Vagina (tissue), 2 donors: ENCODE measurements around the gene CYP4V2. TPM values are rescaled to one million over a fixed set of nuclear protein-coding genes. Genes with fewer than 3 reads are reported as not detected.

Source experiments
- DNase-seq, 2 donors: peaks; one replicate each; pipeline ENCODE4 v3.0.0-alpha.2; 2017; ENCODE audit errors: extremely low spot score in 2 of 2
- H3K27ac ChIP-seq: fragments of 200-600 bp; sonication (generic); one replicate; pipeline ENCODE4 v1.5.1; 2019
- H3K27me3 ChIP-seq: fragments of 200-600 bp; sonication (generic); one replicate; pipeline ENCODE4 v1.5.1; 2019
- H3K36me3 ChIP-seq, 2 donors: fragments of 200-600 bp; sonication (generic); one replicate each; pipeline ENCODE4 v1.5.1; 2017 to 2019
- H3K4me1 ChIP-seq: fragments of 200-600 bp; sonication (generic); one replicate; pipeline ENCODE4 v1.5.1; 2019
- H3K4me3 ChIP-seq, 2 donors: fragments of 200-600 bp; sonication (generic); 1 replicate in 1 of 2; 2 replicates in 1 of 2; pipeline ENCODE4 v1.5.1; 2016 to 2019
- H3K9me3 ChIP-seq: fragments of 200-600 bp; sonication (generic); one replicate; pipeline ENCODE4 v1.5.1; 2019
- CTCF ChIP-seq, 3 experiments: fragments of 450-650 bp in 2 of 3; fragments of 200-600 bp in 1 of 3; sonication (generic) in 1 of 3; IDR thresholded peaks; one replicate each; pipeline ENCODE4 v1.5.1; 2017 to 2019; ENCODE audit warnings: antibody characterized with exemption in 3 of 3, mild to moderate bottlenecking in 2 of 3, moderate library complexity in 2 of 3
- POLR2A ChIP-seq, 2 donors: fragments of 450-650 bp; IDR thresholded peaks; one replicate each; pipeline ENCODE4 v1.6.1; 2017; ENCODE audit warnings: antibody characterized with exemption in 2 of 2, mild to moderate bottlenecking in 2 of 2, moderate library complexity in 2 of 2
- POLR2AphosphoS5 ChIP-seq, 2 donors: sonication (generic); formaldehyde crosslinking; IDR thresholded peaks; one replicate each; pipeline ENCODE4 v1.9.0; 2017; ENCODE audit warnings: antibody characterized with exemption in 2 of 2, mild to moderate bottlenecking in 2 of 2, low read depth in 1 of 2; ENCODE audit not compliant: insufficient read depth in 1 of 2
- intact Hi-C: fragments of 100-400 bp; cut with DNase I; formaldehyde crosslinking; loops from one replicate; pipeline ENCODE4 v1.15.1; 2023
- total RNA-seq: library from RNA; depleted of rRNA; stranded (reverse); fragments of >200 nt; gene quantifications from one replicate; pipeline ENCODE4 v1.2.3, GENCODE V29; 2016

Gene CYP4V2
- total RNA-seq, 1 donor from 2014 or later = 18.2 TPM

- no peak overlapping the region for H3K27ac ChIP-seq
- H3K4me3 ChIP-seq = no peak overlapping the region
- intact Hi-C loops = no loop called here
- TF ChIP-seq CTCF (IDR thresholded peaks at IDR 0.05) (no peak), POLR2A (IDR thresholded peaks at IDR 0.05) (no peak), POLR2AphosphoS5 (IDR thresholded peaks at IDR 0.05; ENCODE audit: insufficient read depth in 1 of 2, low read depth in 1 of 2) (no peak)
- H3K27me3 ChIP-seq = no peaks in the 10 kb centered on the region
- no peaks in the 10 kb centered on the region for H3K9me3 ChIP-seq
- H3K4me1 ChIP-seq = no peaks in the 10 kb centered on the region
- H3K36me3 ChIP-seq = no peaks in the 10 kb centered on the region
- no peak for DNase-seq
These were observed 26.4 kb downstream of the CYP4V2 start for GRCh38 chr4:186217733-186218293.

GRCh38 chr4:186221624-186222023, 30.3 kb downstream of the CYP4V2 start:
- Histone ChIP-seq H3K4me3 (no peak overlapping the region), H3K27ac (no peak overlapping the region), H3K9me3 (no peaks in the 10 kb centered on the region), H3K4me1 (no peaks in the 10 kb centered on the region), H3K36me3 (no peaks in the 10 kb centered on the region), H3K27me3 (no peaks in the 10 kb centered on the region)
- no peak for TF ChIP-seq POLR2A (IDR thresholded peaks at IDR 0.05)
- no peak for TF ChIP-seq POLR2AphosphoS5 (IDR thresholded peaks at IDR 0.05; ENCODE audit: insufficient read depth in 1 of 2, low read depth in 1 of 2)
- TF ChIP-seq CTCF (IDR thresholded peaks at IDR 0.05) = no peak
- no peak for DNase-seq
- intact Hi-C loops = no loop called here

GRCh38 chr4:186225848-186226247, 34.5 kb downstream of the CYP4V2 start:
- Histone ChIP-seq H3K4me3 (no peak overlapping the region), H3K36me3 (no peaks in the 10 kb centered on the region), H3K4me1 (peaks cover 10% of the 10 kb centered on the region), H3K27ac (no peak overlapping the region), H3K9me3 (no peaks in the 10 kb centered on the region), H3K27me3 (no peaks in the 10 kb centered on the region)
- intact Hi-C loops = no loop called here
- no peak for DNase-seq
- TF ChIP-seq POLR2A (IDR thresholded peaks at IDR 0.05) = no peak

GRCh38 chr4:186226521-186227189, 35.3 kb downstream of the CYP4V2 start:
- Histone ChIP-seq H3K9me3 (no peaks in the 10 kb centered on the region), H3K27ac (no peak overlapping the region), H3K27me3 (no peaks in the 10 kb centered on the region), H3K36me3 (no peaks in the 10 kb centered on the region), H3K4me1 (peaks cover 10% of the 10 kb centered on the region), H3K4me3 (no peak overlapping the region)
- DNase-seq = no peak
- intact Hi-C loops = no loop called here
- TF ChIP-seq POLR2AphosphoS5 (IDR thresholded peaks at IDR 0.05; ENCODE audit: insufficient read depth in 1 of 2, low read depth in 1 of 2) (no peak), CTCF (IDR thresholded peaks at IDR 0.05) (no peak), POLR2A (IDR thresholded peaks at IDR 0.05) (no peak)

GRCh38 chr4:186227221-186227620, 35.9 kb downstream of the CYP4V2 start, which contains the start of gene KLKB1:
TSS of gene KLKB1 (plus strand) at chr4:186227507. CDS start at chr4:186228196, 689 bp downstream.
- Histone ChIP-seq H3K27me3 (no peaks in the 10 kb centered on the region), H3K4me3 (no peak within 1 kb of the TSS), H3K9me3 (no peaks in the 10 kb centered on the region), H3K4me1 (peaks cover 10% of the 10 kb centered on the region), H3K27ac (no peak within 1 kb of the TSS), H3K36me3 (no peaks in the 10 kb centered on the region)
- intact Hi-C loops = no loop called here
- TF ChIP-seq POLR2AphosphoS5 (IDR thresholded peaks at IDR 0.05; ENCODE audit: insufficient read depth in 1 of 2, low read depth in 1 of 2) = no peak
- no peak for TF ChIP-seq CTCF (IDR thresholded peaks at IDR 0.05)
- TF ChIP-seq POLR2A (IDR thresholded peaks at IDR 0.05) = no peak
- DNase-seq = no peak
